HL-60 (cell line): ENCODE results near the gene LRRC42.

Experiments used
- TF ChIP-seq, protein P1 (sequence below): IDR thresholded peaks from one replicate; pipeline ENCODE4 v1.5.1; 2011; ENCODE audit warnings: low read length, control low read depth, inconsistent platforms; ENCODE audit not compliant: insufficient read depth
- TF ChIP-seq, protein P2 (sequence below): IDR thresholded peaks from 2 replicates; pipeline ENCODE4 v1.6.1; 2012; ENCODE audit warnings: low read depth; ENCODE audit not compliant: insufficient replicate concordance

DNA sequence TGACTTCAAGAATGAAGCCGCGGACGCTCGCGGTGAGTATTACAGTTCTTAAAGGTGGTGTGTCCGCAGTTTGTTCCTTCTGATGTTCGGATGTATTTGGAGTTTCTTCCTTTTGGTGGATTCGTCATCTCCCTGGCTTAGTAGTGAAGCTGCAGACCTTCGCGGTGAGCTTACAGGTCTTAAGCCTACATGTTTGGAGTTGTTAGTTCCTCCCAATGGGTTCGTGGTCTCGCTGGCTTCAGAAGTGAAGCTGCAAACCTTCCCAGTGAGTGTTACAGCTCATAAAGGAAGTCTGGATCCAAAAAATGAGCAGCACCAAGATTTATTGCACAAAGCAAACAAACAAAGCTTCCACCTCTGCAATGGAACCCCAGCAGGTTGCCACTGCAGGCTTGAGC is 57.1 kb downstream of the LRRC42 start:
- TF ChIP-seq, protein P1, sequence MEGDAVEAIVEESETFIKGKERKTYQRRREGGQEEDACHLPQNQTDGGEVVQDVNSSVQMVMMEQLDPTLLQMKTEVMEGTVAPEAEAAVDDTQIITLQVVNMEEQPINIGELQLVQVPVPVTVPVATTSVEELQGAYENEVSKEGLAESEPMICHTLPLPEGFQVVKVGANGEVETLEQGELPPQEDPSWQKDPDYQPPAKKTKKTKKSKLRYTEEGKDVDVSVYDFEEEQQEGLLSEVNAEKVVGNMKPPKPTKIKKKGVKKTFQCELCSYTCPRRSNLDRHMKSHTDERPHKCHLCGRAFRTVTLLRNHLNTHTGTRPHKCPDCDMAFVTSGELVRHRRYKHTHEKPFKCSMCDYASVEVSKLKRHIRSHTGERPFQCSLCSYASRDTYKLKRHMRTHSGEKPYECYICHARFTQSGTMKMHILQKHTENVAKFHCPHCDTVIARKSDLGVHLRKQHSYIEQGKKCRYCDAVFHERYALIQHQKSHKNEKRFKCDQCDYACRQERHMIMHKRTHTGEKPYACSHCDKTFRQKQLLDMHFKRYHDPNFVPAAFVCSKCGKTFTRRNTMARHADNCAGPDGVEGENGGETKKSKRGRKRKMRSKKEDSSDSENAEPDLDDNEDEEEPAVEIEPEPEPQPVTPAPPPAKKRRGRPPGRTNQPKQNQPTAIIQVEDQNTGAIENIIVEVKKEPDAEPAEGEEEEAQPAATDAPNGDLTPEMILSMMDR = no peak
- TF ChIP-seq, protein P2, sequence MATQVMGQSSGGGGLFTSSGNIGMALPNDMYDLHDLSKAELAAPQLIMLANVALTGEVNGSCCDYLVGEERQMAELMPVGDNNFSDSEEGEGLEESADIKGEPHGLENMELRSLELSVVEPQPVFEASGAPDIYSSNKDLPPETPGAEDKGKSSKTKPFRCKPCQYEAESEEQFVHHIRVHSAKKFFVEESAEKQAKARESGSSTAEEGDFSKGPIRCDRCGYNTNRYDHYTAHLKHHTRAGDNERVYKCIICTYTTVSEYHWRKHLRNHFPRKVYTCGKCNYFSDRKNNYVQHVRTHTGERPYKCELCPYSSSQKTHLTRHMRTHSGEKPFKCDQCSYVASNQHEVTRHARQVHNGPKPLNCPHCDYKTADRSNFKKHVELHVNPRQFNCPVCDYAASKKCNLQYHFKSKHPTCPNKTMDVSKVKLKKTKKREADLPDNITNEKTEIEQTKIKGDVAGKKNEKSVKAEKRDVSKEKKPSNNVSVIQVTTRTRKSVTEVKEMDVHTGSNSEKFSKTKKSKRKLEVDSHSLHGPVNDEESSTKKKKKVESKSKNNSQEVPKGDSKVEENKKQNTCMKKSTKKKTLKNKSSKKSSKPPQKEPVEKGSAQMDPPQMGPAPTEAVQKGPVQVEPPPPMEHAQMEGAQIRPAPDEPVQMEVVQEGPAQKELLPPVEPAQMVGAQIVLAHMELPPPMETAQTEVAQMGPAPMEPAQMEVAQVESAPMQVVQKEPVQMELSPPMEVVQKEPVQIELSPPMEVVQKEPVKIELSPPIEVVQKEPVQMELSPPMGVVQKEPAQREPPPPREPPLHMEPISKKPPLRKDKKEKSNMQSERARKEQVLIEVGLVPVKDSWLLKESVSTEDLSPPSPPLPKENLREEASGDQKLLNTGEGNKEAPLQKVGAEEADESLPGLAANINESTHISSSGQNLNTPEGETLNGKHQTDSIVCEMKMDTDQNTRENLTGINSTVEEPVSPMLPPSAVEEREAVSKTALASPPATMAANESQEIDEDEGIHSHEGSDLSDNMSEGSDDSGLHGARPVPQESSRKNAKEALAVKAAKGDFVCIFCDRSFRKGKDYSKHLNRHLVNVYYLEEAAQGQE = no peak
